ENCODE data around the gene MIA2. TPM values are rescaled to one million over a fixed set of nuclear protein-coding genes. Genes with fewer than 3 reads are reported as not detected.

Gene MIA2
- total and polyA plus RNA-seq, 2 experiments from 2014 or later = 9.5 to 10.9 TPM

GRCh38 chr14:39417014-39417413, 183.3 kb downstream of the MIA2 start:
- Mint-ChIP-seq H3K4me1 (no peaks in the 10 kb centered on the region), H3K9me3 (peaks cover 25% of the 10 kb centered on the region), H3K36me3 (ENCODE audit: low read depth) (peaks cover 31% of the 10 kb centered on the region), H3K4me3 (no peak overlapping the region), H3K27me3 (ENCODE audit: insufficient read depth, low read depth, poor library complexity) (no peaks in the 10 kb centered on the region), H3K27ac (no peak overlapping the region)
- Histone ChIP-seq H3K27ac (ENCODE audit: low read depth) (no peak overlapping the region), H3F3A (replicated peaks; ENCODE audit: low read depth) (no peaks in the 10 kb centered on the region), H4K20me1 (replicated peaks; ENCODE audit: insufficient read depth) (no peaks in the 10 kb centered on the region), H3K79me2 (replicated peaks; ENCODE audit: insufficient read depth) (0 out of 2 replicates have a peak, but pooled peaks cover under 1% of the 10 kb centered on the region), H2AFZ (no peak overlapping the region), H3K4me3 (no peak overlapping the region), H3K36me3 (ENCODE audit: insufficient read depth) (peaks cover 10% of the 10 kb centered on the region; the same call in 1 of the 2 replicates), H3K4me1 (ENCODE audit: insufficient read depth) (no peaks in the 10 kb centered on the region), H3K9me2 (ENCODE audit: insufficient read depth) (peaks cover under 1% of the 10 kb centered on the region; the same call in 1 of the 2 replicates), H3K4me2 (no peak overlapping the region), H3K27me3 (ENCODE audit: insufficient read depth) (no peaks in the 10 kb centered on the region)
- TF ChIP-seq CTCF (conservative IDR thresholded peaks at IDR 0.05; ENCODE audit: low read depth in 2 of 2) (peak; percentile 72 to 86), ZNF331 (CRISPR knock-in tag; IDR thresholded peaks at IDR 0.05; ENCODE audit: low read depth) (no peak), EZH2phosphoT487 (IDR thresholded peaks at IDR 0.05; ENCODE audit: unreplicated experiment) (no peak), ZNF462 (CRISPR knock-in tag; IDR thresholded peaks at IDR 0.05) (no peak)
- TF ChIP-seq, protein P1, sequence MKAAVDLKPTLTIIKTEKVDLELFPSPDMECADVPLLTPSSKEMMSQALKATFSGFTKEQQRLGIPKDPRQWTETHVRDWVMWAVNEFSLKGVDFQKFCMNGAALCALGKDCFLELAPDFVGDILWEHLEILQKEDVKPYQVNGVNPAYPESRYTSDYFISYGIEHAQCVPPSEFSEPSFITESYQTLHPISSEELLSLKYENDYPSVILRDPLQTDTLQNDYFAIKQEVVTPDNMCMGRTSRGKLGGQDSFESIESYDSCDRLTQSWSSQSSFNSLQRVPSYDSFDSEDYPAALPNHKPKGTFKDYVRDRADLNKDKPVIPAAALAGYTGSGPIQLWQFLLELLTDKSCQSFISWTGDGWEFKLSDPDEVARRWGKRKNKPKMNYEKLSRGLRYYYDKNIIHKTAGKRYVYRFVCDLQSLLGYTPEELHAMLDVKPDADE (IDR thresholded peaks at IDR 0.05) = no peak
- peak; percentile 76 for ATAC-seq
- peak; percentile 86 for DNase-seq (ENCODE audit: low spot score)
